Esophagus muscularis mucosa (tissue), 4 donors: Measurements from ENCODE around the gene PROSER3.

Source experiments
- CTCF ChIP-seq, 3 experiments: fragments of 200-600 bp in 2 of 3; fragments of 450-650 bp in 1 of 3; sonication (generic) in 2 of 3; IDR thresholded peaks; one replicate each; pipeline ENCODE4 v1.5.1; 2017 to 2019; ENCODE audit warnings: antibody characterized with exemption in 3 of 3, mild to moderate bottlenecking in 2 of 3, moderate library complexity in 1 of 3
- EP300 ChIP-seq: sonication (generic); formaldehyde crosslinking; IDR thresholded peaks from one replicate; pipeline ENCODE4 v1.6.1; 2017; ENCODE audit warnings: antibody characterized with exemption
- POLR2A ChIP-seq: fragments of 450-650 bp; IDR thresholded peaks from one replicate; pipeline ENCODE4 v1.6.1; 2017; ENCODE audit warnings: antibody characterized with exemption, moderate library complexity, mild to moderate bottlenecking, low read depth
- POLR2AphosphoS5 ChIP-seq, 2 donors: sonication (generic); formaldehyde crosslinking; IDR thresholded peaks; one replicate each; pipeline ENCODE4 v1.6.1; 2017; ENCODE audit warnings: antibody characterized with exemption in 2 of 2

DNA sequence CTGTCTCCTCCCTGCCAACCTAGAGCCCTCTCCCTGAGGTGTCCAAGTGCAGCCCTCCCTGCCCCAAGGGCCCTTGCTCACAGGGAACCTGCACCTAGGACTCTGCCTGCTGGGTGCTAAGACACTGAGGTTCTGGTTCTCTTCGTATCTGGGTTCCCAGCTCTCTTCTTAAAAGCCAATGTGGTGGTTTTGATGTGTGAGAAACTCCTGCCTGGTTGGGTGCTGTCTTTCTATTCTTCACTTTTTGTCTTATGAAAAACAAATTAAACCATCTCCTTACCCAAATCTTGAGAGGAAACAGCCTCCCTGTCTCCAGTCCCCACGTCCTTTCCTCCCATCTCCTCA, 44.5 kb upstream of the PROSER3 start:
- TF ChIP-seq CTCF (IDR thresholded peaks at IDR 0.05) (no peak), POLR2AphosphoS5 (IDR thresholded peaks at IDR 0.05) (no peak), POLR2A (no peak), EP300 (no peak)
